ENCODE data around the gene SUPT3H.

Gene SUPT3H

GRCh38 chr6:45002390-45003105 lies 375.2 kb downstream of the SUPT3H start:
- Histone ChIP-seq H3K27me3 (ENCODE audit: insufficient read depth, low read depth, severe bottlenecking) (no peaks in the 10 kb centered on the region), H3K36me3 (no peaks in the 10 kb centered on the region), H3K4me3 (ENCODE audit: low read depth, low read length) (no peak overlapping the region), H3K27ac (no peak overlapping the region), H3K9me3 (ENCODE audit: severe bottlenecking) (no peaks in the 10 kb centered on the region)
- no peak for DNase-seq
- TF ChIP-seq, protein P1, sequence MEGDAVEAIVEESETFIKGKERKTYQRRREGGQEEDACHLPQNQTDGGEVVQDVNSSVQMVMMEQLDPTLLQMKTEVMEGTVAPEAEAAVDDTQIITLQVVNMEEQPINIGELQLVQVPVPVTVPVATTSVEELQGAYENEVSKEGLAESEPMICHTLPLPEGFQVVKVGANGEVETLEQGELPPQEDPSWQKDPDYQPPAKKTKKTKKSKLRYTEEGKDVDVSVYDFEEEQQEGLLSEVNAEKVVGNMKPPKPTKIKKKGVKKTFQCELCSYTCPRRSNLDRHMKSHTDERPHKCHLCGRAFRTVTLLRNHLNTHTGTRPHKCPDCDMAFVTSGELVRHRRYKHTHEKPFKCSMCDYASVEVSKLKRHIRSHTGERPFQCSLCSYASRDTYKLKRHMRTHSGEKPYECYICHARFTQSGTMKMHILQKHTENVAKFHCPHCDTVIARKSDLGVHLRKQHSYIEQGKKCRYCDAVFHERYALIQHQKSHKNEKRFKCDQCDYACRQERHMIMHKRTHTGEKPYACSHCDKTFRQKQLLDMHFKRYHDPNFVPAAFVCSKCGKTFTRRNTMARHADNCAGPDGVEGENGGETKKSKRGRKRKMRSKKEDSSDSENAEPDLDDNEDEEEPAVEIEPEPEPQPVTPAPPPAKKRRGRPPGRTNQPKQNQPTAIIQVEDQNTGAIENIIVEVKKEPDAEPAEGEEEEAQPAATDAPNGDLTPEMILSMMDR (IDR thresholded peaks at IDR 0.05; ENCODE audit: low read depth, low read length), result no peak

- TF ChIP-seq, protein P1 (IDR thresholded peaks at IDR 0.05; ENCODE audit: low read depth, low read length), result no peak
- Histone ChIP-seq H3K27ac (no peak overlapping the region), H3K4me3 (ENCODE audit: low read depth, low read length) (no peak overlapping the region), H3K9me3 (ENCODE audit: severe bottlenecking) (no peaks in the 10 kb centered on the region), H3K36me3 (no peaks in the 10 kb centered on the region), H3K27me3 (ENCODE audit: insufficient read depth, low read depth, severe bottlenecking) (no peaks in the 10 kb centered on the region)
- DNase-seq, result no peak
Measured at GRCh38 chr6:45001663-45002062, 376.1 kb downstream of the SUPT3H start.

- no peak for DNase-seq
- TF ChIP-seq, protein P1 (IDR thresholded peaks at IDR 0.05; ENCODE audit: low read depth, low read length), result no peak
- H3K27ac ChIP-seq, result no peak overlapping the region
- H3K9me3 ChIP-seq (ENCODE audit: severe bottlenecking), result no peaks in the 10 kb centered on the region
- no peak overlapping the region for H3K4me3 ChIP-seq (ENCODE audit: low read depth, low read length)
- H3K36me3 ChIP-seq, result no peaks in the 10 kb centered on the region
- H3K27me3 ChIP-seq (ENCODE audit: insufficient read depth, low read depth, severe bottlenecking), result no peaks in the 10 kb centered on the region
Measured at GRCh38 chr6:45000833-45001232, 376.9 kb downstream of the SUPT3H start.

GRCh38 chr6:44999066-44999465 lies 378.7 kb downstream of the SUPT3H start:
- TF ChIP-seq, protein P1 (IDR thresholded peaks at IDR 0.05; ENCODE audit: low read depth, low read length), result no peak
- H3K36me3 ChIP-seq, result no peaks in the 10 kb centered on the region
- H3K9me3 ChIP-seq (ENCODE audit: severe bottlenecking), result no peaks in the 10 kb centered on the region
- no peaks in the 10 kb centered on the region for H3K27me3 ChIP-seq (ENCODE audit: insufficient read depth, low read depth, severe bottlenecking)
- no peak for DNase-seq
- no peak overlapping the region for H3K4me3 ChIP-seq (ENCODE audit: low read depth, low read length)
- H3K27ac ChIP-seq, result no peak overlapping the region

DNA sequence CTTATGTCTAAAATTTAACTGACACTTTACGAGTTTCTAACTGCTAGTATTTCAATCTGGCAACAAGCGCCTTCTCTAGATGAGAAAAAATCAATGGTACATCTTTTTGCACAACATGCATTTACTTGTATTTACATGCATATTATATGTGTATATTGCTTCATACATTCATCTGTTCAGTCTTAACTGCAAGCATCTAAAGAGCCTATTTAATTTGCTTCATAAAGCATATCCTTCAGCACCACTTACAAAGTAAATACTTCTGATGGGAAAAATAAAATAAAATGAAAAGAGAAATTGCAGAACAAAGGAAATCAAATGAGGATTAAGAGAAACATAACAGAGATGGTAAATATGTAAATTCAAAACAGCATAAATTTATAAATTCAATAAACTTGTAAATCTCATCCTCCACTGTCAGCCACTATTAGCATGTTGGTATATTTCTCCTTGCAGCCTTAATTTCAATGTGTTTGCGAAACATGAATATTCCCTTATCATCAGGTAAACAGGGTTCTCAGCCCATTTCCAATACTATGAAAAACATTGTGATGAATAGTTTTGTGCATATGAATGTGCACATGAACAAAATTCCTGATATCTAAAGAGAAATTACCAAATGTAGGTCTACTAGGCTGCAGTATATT lies 382.1 kb downstream of the SUPT3H start:
- TF ChIP-seq, protein P1 (IDR thresholded peaks at IDR 0.05; ENCODE audit: low read depth, low read length), result no peak
- Histone ChIP-seq H3K9me3 (ENCODE audit: severe bottlenecking) (no peaks in the 10 kb centered on the region), H3K4me3 (ENCODE audit: low read depth, low read length) (no peak overlapping the region), H3K27ac (no peak overlapping the region), H3K36me3 (no peaks in the 10 kb centered on the region), H3K27me3 (ENCODE audit: insufficient read depth, low read depth, severe bottlenecking) (no peaks in the 10 kb centered on the region)
- no peak for DNase-seq

All from WERI-Rb-1 (cell line).